ENCODE data around the gene NAA38.

The NAA38 gene

GRCh38 chr17:7884581-7885366, 27.4 kb upstream of the NAA38 start:
- peak overlapping the region; percentile 72 to 97 for H3K4ac ChIP-seq (ENCODE audit: low read depth in 1 of 2, low read length in 2 of 2)
- peak overlapping the region in 1 of 2 experiments; percentile 50 for H3K14ac ChIP-seq (ENCODE audit: low read length in 2 of 2)
- peak overlapping the region; percentile 95 for H2BK15ac ChIP-seq (ENCODE audit: low read depth, poor library complexity, severe bottlenecking)
- H4K8ac ChIP-seq (ENCODE audit: low read length), result peak overlapping the region; percentile 94
- peaks cover 4% of the 10 kb centered on the region for H3K79me1 ChIP-seq (replicated peaks; ENCODE audit: low read length, poor library complexity, severe bottlenecking)
- no peaks in the 10 kb centered on the region for H3K27me3 ChIP-seq (ENCODE audit: control insufficient read depth in 1 of 2, insufficient read depth in 1 of 2, low read length in 2 of 2)
- H3K4me2 ChIP-seq (ENCODE audit: low read length, poor library complexity, severe bottlenecking), result no peak overlapping the region
- peak; percentile 8 for DNase-seq
- no peak overlapping the region for H2AK5ac ChIP-seq (ENCODE audit: low read length, severe bottlenecking)
- H4K91ac ChIP-seq (ENCODE audit: low read length), result peak overlapping the region; percentile 90
- peaks cover 4 to 28% of the 10 kb centered on the region in 2 experiments for H3K36me3 ChIP-seq (ENCODE audit: control insufficient read depth in 1 of 2, insufficient read depth in 2 of 2, low read depth in 1 of 2, low read length in 2 of 2)
- peak overlapping the region; percentile 91 for H3K9ac ChIP-seq (ENCODE audit: low read length)
- no peak overlapping the region for H3K23ac ChIP-seq (ENCODE audit: low read length in 2 of 2)
- peaks cover 22% of the 10 kb centered on the region for H3K4me1 ChIP-seq (ENCODE audit: control insufficient read depth, insufficient read depth, low read depth, low read length)
- peak overlapping the region; percentile 66 for H3K27ac ChIP-seq (ENCODE audit: low read length, poor library complexity, severe bottlenecking)
- peak overlapping the region; percentile 93 for H2BK5ac ChIP-seq (ENCODE audit: low read depth, low read length, poor library complexity, severe bottlenecking)
- H3K9me3 ChIP-seq (ENCODE audit: control insufficient read depth, low read length), result no peaks in the 10 kb centered on the region
- H2BK120ac ChIP-seq (ENCODE audit: low read depth, low read length), result peak overlapping the region; percentile 100
- H3K4me3 ChIP-seq (ENCODE audit: insufficient read depth in 1 of 2, low read depth in 1 of 2, low read length in 2 of 2), result peak overlapping the region; percentile 70 to 94
- peak overlapping the region; percentile 95 to 96 for H3K18ac ChIP-seq (ENCODE audit: low read depth in 1 of 2, low read length in 2 of 2)
- no peak overlapping the region for H2BK12ac ChIP-seq (ENCODE audit: low read length in 2 of 2)
- WGBS, result no CpG with 5 or more reads among the region's 100 CpGs
- no peak overlapping the region for H2AFZ ChIP-seq (ENCODE audit: low read depth, low read length)

GRCh38 chr17:7883781-7884386, 26.5 kb upstream of the NAA38 start:
- Histone ChIP-seq H3K23ac (ENCODE audit: low read length in 2 of 2) (no peak overlapping the region), H3K36me3 (ENCODE audit: control insufficient read depth in 1 of 2, insufficient read depth in 2 of 2, low read depth in 1 of 2, low read length in 2 of 2) (peaks cover 4 to 37% of the 10 kb centered on the region in 2 experiments), H3K27ac (ENCODE audit: low read length, poor library complexity, severe bottlenecking) (peak overlapping the region; percentile 53), H3K9ac (ENCODE audit: low read length) (peak overlapping the region; percentile 86), H3K14ac (ENCODE audit: low read length in 2 of 2) (no peak overlapping the region), H3K4ac (ENCODE audit: low read depth in 1 of 2, low read length in 2 of 2) (peak overlapping the region in 1 of 2 experiments; percentile 30), H2BK15ac (ENCODE audit: low read depth, poor library complexity, severe bottlenecking) (no peak overlapping the region), H2BK120ac (ENCODE audit: low read depth, low read length) (no peak overlapping the region), H3K27me3 (ENCODE audit: control insufficient read depth in 1 of 2, insufficient read depth in 1 of 2, low read length in 2 of 2) (no peaks in the 10 kb centered on the region), H3K79me1 (replicated peaks; ENCODE audit: low read length, poor library complexity, severe bottlenecking) (peaks cover 6% of the 10 kb centered on the region), H3K18ac (ENCODE audit: low read depth in 1 of 2, low read length in 2 of 2) (peak overlapping the region in 1 of 2 experiments; percentile 52), H2BK12ac (ENCODE audit: low read length in 2 of 2) (no peak overlapping the region), H3K4me3 (ENCODE audit: insufficient read depth in 1 of 2, low read depth in 1 of 2, low read length in 2 of 2) (peak overlapping the region in 1 of 2 experiments; percentile 65), H4K8ac (ENCODE audit: low read length) (no peak overlapping the region), H2AFZ (ENCODE audit: low read depth, low read length) (no peak overlapping the region), H3K4me2 (ENCODE audit: low read length, poor library complexity, severe bottlenecking) (peak overlapping the region; percentile 66), H3K9me3 (ENCODE audit: control insufficient read depth, low read length) (no peaks in the 10 kb centered on the region), H2BK5ac (ENCODE audit: low read depth, low read length, poor library complexity, severe bottlenecking) (no peak overlapping the region), H2AK5ac (ENCODE audit: low read length, severe bottlenecking) (no peak overlapping the region), H4K91ac (ENCODE audit: low read length) (no peak overlapping the region), H3K4me1 (ENCODE audit: control insufficient read depth, insufficient read depth, low read depth, low read length) (peaks cover 15% of the 10 kb centered on the region)
- DNase-seq, result peak; percentile 44
- WGBS, result no CpG with 5 or more reads among the region's 3 CpGs

GRCh38 chr17:7882629-7883028, 25.3 kb upstream of the NAA38 start:
- Histone ChIP-seq H3K27ac (ENCODE audit: low read length, poor library complexity, severe bottlenecking) (no peak overlapping the region), H3K14ac (ENCODE audit: low read length in 2 of 2) (no peak overlapping the region), H3K18ac (ENCODE audit: low read depth in 1 of 2, low read length in 2 of 2) (peak overlapping the region in 1 of 2 experiments; percentile 9), H3K4me2 (ENCODE audit: low read length, poor library complexity, severe bottlenecking) (no peak overlapping the region), H3K79me1 (replicated peaks; ENCODE audit: low read length, poor library complexity, severe bottlenecking) (peaks cover 7% of the 10 kb centered on the region), H2BK5ac (ENCODE audit: low read depth, low read length, poor library complexity, severe bottlenecking) (no peak overlapping the region), H4K91ac (ENCODE audit: low read length) (no peak overlapping the region), H3K4me3 (ENCODE audit: insufficient read depth in 1 of 2, low read depth in 1 of 2, low read length in 2 of 2) (peak overlapping the region in 1 of 2 experiments; percentile 65), H3K9me3 (ENCODE audit: control insufficient read depth, low read length) (no peaks in the 10 kb centered on the region), H3K4ac (ENCODE audit: low read depth in 1 of 2, low read length in 2 of 2) (peak overlapping the region in 1 of 2 experiments; percentile 24), H3K4me1 (ENCODE audit: control insufficient read depth, insufficient read depth, low read depth, low read length) (peaks cover 6% of the 10 kb centered on the region), H3K9ac (ENCODE audit: low read length) (peak overlapping the region; percentile 86), H3K36me3 (ENCODE audit: control insufficient read depth in 1 of 2, insufficient read depth in 2 of 2, low read depth in 1 of 2, low read length in 2 of 2) (peaks cover 4 to 45% of the 10 kb centered on the region in 2 experiments), H3K27me3 (ENCODE audit: control insufficient read depth in 1 of 2, insufficient read depth in 1 of 2, low read length in 2 of 2) (no peaks in the 10 kb centered on the region), H2AK5ac (ENCODE audit: low read length, severe bottlenecking) (no peak overlapping the region), H3K23ac (ENCODE audit: low read length in 2 of 2) (no peak overlapping the region), H4K8ac (ENCODE audit: low read length) (peak overlapping the region; percentile 62), H2AFZ (ENCODE audit: low read depth, low read length) (no peak overlapping the region), H2BK15ac (ENCODE audit: low read depth, poor library complexity, severe bottlenecking) (no peak overlapping the region), H2BK120ac (ENCODE audit: low read depth, low read length) (no peak overlapping the region), H2BK12ac (ENCODE audit: low read length in 2 of 2) (no peak overlapping the region)
- WGBS, result 89% methylated on average over 2 of the region's 3 CpGs
- DNase-seq, result no peak

- H4K8ac ChIP-seq (ENCODE audit: low read length), result no peak overlapping the region
- no peak overlapping the region for H2AK5ac ChIP-seq (ENCODE audit: low read length, severe bottlenecking)
- H3K9me3 ChIP-seq (ENCODE audit: control insufficient read depth, low read length), result no peaks in the 10 kb centered on the region
- H2BK12ac ChIP-seq (ENCODE audit: low read length in 2 of 2), result no peak overlapping the region
- H3K36me3 ChIP-seq (ENCODE audit: control insufficient read depth in 1 of 2, insufficient read depth in 2 of 2, low read depth in 1 of 2, low read length in 2 of 2), result peaks cover 4 to 50% of the 10 kb centered on the region in 2 experiments
- H3K4me1 ChIP-seq (ENCODE audit: control insufficient read depth, insufficient read depth, low read depth, low read length), result peaks cover 6% of the 10 kb centered on the region
- H3K27me3 ChIP-seq (ENCODE audit: control insufficient read depth in 1 of 2, insufficient read depth in 1 of 2, low read length in 2 of 2), result no peaks in the 10 kb centered on the region
- H3K4ac ChIP-seq (ENCODE audit: low read depth in 1 of 2, low read length in 2 of 2), result no peak overlapping the region
- H3K9ac ChIP-seq (ENCODE audit: low read length), result no peak overlapping the region
- H3K4me2 ChIP-seq (ENCODE audit: low read length, poor library complexity, severe bottlenecking), result no peak overlapping the region
- H2BK15ac ChIP-seq (ENCODE audit: low read depth, poor library complexity, severe bottlenecking), result no peak overlapping the region
- H3K14ac ChIP-seq (ENCODE audit: low read length in 2 of 2), result peak overlapping the region in 1 of 2 experiments; percentile 35
- 100% methylated on average over 3 of the region's 7 CpGs for WGBS
- H3K23ac ChIP-seq (ENCODE audit: low read length in 2 of 2), result peak overlapping the region in 1 of 2 experiments; percentile 9
- H3K18ac ChIP-seq (ENCODE audit: low read depth in 1 of 2, low read length in 2 of 2), result peak overlapping the region in 1 of 2 experiments; percentile 13
- H3K79me1 ChIP-seq (replicated peaks; ENCODE audit: low read length, poor library complexity, severe bottlenecking), result peaks cover 7% of the 10 kb centered on the region
- H4K91ac ChIP-seq (ENCODE audit: low read length), result no peak overlapping the region
- H3K27ac ChIP-seq (ENCODE audit: low read length, poor library complexity, severe bottlenecking), result no peak overlapping the region
- DNase-seq, result no peak
- H2BK5ac ChIP-seq (ENCODE audit: low read depth, low read length, poor library complexity, severe bottlenecking), result no peak overlapping the region
- H2BK120ac ChIP-seq (ENCODE audit: low read depth, low read length), result no peak overlapping the region
- H2AFZ ChIP-seq (ENCODE audit: low read depth, low read length), result no peak overlapping the region
- H3K4me3 ChIP-seq (ENCODE audit: insufficient read depth in 1 of 2, low read depth in 1 of 2, low read length in 2 of 2), result no peak overlapping the region
These were observed 24.7 kb upstream of the NAA38 start for GRCh38 chr17:7882068-7882467.
